ENCODE results near the gene ADSS1. TPM values are rescaled to one million over a fixed set of nuclear protein-coding genes. Genes with fewer than 3 reads are reported as not detected.

ADSS1 gene
- total RNA-seq, 4 donors from 2014 or later: 3.4 to 11.4 (median 8.4) TPM

GRCh38 chr14:104693482-104694431, 30.3 kb upstream of the ADSS1 start:
- no peak for DNase-seq

GRCh38 chr14:104694475-104694950, 29.5 kb upstream of the ADSS1 start:
- peak overlapping the region in 1 of 4 donors; percentile 31 for H3K4me3 ChIP-seq
- intact Hi-C loops (cut with DNase I): no loop called here

More at GRCh38 chr14:104693482-104694431, 30.3 kb upstream of the ADSS1 start:
- Histone ChIP-seq H3K27ac (peak overlapping the region in 2 of 4 donors; percentile 57 to 71), H3K4me3 (no peak overlapping the region), H3K4me1 (peaks cover 55 to 99% (median 88%) of the 10 kb centered on the region in 3 donors), H3K36me3 (peaks cover 0 to 14% (median 0%) of the 10 kb centered on the region in 3 donors), H3K9me3 (no peaks in the 10 kb centered on the region), H3K27me3 (no peaks in the 10 kb centered on the region)
- WGBS, 2 donors: 58 to 100% methylated on average over 1 to 2 of the region's 26 CpGs
- intact Hi-C loops (cut with DNase I): no loop called here
- TF ChIP-seq CTCF (IDR thresholded peaks at IDR 0.05): no peak
- no peak for TF ChIP-seq POLR2A (IDR thresholded peaks at IDR 0.05)

GRCh38 chr14:104694991-104695659, 28.9 kb upstream of the ADSS1 start:
- peak overlapping the region in 1 of 4 donors; percentile 31 for H3K4me3 ChIP-seq
- peaks cover 49 to 100% (median 94%) of the 10 kb centered on the region in 3 donors for H3K4me1 ChIP-seq
- intact Hi-C loops (cut with DNase I): no loop called here

More at GRCh38 chr14:104694475-104694950, 29.5 kb upstream of the ADSS1 start:
- DNase-seq: no peak
- H3K36me3 ChIP-seq: peaks cover 0 to 14% (median 0%) of the 10 kb centered on the region in 3 donors
- peak overlapping the region; percentile 21 to 71 (median 45) for H3K27ac ChIP-seq
- WGBS, 2 donors: 73 to 94% methylated on average over 3 to 7 of the region's 15 CpGs
- peaks cover 50 to 100% (median 90%) of the 10 kb centered on the region in 3 donors for H3K4me1 ChIP-seq
- TF ChIP-seq POLR2A (IDR thresholded peaks at IDR 0.05): no peak
- no peaks in the 10 kb centered on the region for H3K27me3 ChIP-seq
- H3K9me3 ChIP-seq: no peaks in the 10 kb centered on the region

GRCh38 chr14:104695660-104696000, 28.4 kb upstream of the ADSS1 start:
- Histone ChIP-seq H3K4me1 (peaks cover 44 to 100% (median 89%) of the 10 kb centered on the region in 3 donors), H3K4me3 (peak overlapping the region in 1 of 4 donors; percentile 31), H3K27ac (peak overlapping the region; percentile 0 to 71 (median 39)), H3K9me3 (no peaks in the 10 kb centered on the region), H3K36me3 (peaks cover 0 to 14% (median 0%) of the 10 kb centered on the region in 3 donors), H3K27me3 (no peaks in the 10 kb centered on the region)
- intact Hi-C loops (cut with DNase I): no loop called here
- TF ChIP-seq CTCF (IDR thresholded peaks at IDR 0.05): no peak
- no peak for TF ChIP-seq POLR2A (IDR thresholded peaks at IDR 0.05)
- DNase-seq: no peak
- 13 to 39% methylated on average over 2 of the region's 6 CpGs for WGBS, 2 donors

More at GRCh38 chr14:104694991-104695659, 28.9 kb upstream of the ADSS1 start:
- Histone ChIP-seq H3K36me3 (peaks cover 0 to 14% (median 0%) of the 10 kb centered on the region in 3 donors), H3K27me3 (no peaks in the 10 kb centered on the region), H3K27ac (peak overlapping the region; percentile 0 to 71 (median 39)), H3K9me3 (no peaks in the 10 kb centered on the region)
- WGBS, 2 donors: 68 to 69% methylated on average over 6 to 8 of the region's 19 CpGs
- TF ChIP-seq CTCF (IDR thresholded peaks at IDR 0.05) (no peak), POLR2A (IDR thresholded peaks at IDR 0.05) (no peak)
- no peak for DNase-seq

GRCh38 chr14:104696671-104697316, 27.2 kb upstream of the ADSS1 start:
- peaks cover 32 to 93% (median 78%) of the 10 kb centered on the region in 3 donors for H3K4me1 ChIP-seq
- H3K36me3 ChIP-seq: peaks cover 0 to 26% (median 0%) of the 10 kb centered on the region in 3 donors
- 70 to 81% methylated on average over 2 to 6 of the region's 14 CpGs for WGBS, 2 donors
- TF ChIP-seq POLR2A (IDR thresholded peaks at IDR 0.05): no peak
- TF ChIP-seq CTCF (IDR thresholded peaks at IDR 0.05): no peak
- intact Hi-C loops (cut with DNase I): no loop called here
- H3K27me3 ChIP-seq: no peaks in the 10 kb centered on the region
- peak overlapping the region in 3 of 4 donors; percentile 18 to 57 (median 51) for H3K27ac ChIP-seq
- no peak overlapping the region for H3K4me3 ChIP-seq
- no peak for DNase-seq
- H3K9me3 ChIP-seq: no peaks in the 10 kb centered on the region

Data from esophagus squamous epithelium (tissue), 5 donors.